HG02588 (cell line): Measurements from ENCODE around the gene CILP.

ENCODE experiments used
- ATAC-seq: cut with Tn5 transposase; IDR thresholded peaks from one replicate; pipeline ENCODE4 v1.9.1; 2021; ENCODE audit warnings: mild to moderate bottlenecking, moderate library complexity; ENCODE audit not compliant: unreplicated experiment

The CILP gene

DNA sequence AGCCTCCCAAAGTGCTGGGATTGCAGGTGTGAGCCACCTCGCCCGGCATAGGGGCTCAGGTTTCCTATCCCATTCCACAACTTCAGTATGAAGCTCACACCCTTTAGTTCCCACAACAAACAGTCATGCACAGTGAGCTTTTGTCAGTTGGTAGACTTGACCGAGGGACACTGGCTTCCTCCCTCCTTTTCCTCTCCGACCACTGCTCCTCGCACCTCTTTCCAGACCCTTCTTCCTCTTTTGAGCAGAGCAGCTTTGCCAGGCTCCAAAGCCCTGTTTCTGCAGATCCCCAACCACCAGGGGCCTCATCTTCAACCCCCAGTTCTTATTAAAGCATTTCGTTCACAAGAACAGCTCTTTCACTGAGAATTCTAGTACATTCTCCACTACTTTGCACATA lies 12.7 kb upstream of the CILP start:
- no peak for ATAC-seq

DNA sequence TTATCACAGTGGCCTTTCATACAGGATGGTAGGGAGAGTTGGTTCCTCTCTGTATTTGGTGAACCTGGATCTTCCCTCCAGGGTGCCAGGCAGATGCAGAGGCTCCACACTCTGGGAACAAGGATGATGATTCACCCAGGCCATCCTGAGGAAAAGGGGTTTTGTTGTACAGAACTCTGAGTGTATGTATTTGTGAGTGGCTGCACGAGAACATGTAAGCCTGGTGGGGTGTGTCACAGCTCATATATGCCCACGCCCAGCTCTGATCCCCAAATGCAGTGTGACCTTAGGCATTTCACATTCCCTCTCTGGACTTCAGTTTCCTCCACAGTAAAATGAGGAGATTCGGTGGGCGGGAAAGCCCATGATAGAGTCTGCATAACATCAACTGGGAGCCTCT lies 11.6 kb upstream of the CILP start:
- ATAC-seq: no peak

DNA sequence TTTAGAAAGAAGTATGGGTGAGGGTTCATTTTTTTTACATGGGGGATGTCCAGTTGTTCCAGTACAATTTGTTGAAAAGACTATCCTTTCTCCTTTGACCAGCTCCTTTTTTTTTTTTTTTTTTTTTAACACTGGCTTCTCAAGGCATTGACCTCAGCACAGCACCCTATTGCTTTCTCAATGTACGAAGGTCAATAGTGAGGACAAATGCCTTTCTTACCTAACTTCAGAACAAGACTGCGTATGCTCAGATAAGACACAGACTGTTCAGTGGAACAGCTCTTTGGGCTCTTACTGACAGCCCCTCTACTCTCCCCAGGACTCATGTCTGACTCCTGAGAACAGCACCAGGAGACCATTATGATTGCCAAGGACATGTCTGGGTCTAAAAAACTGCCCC lies 10.4 kb upstream of the CILP start:
- no peak for ATAC-seq

DNA sequence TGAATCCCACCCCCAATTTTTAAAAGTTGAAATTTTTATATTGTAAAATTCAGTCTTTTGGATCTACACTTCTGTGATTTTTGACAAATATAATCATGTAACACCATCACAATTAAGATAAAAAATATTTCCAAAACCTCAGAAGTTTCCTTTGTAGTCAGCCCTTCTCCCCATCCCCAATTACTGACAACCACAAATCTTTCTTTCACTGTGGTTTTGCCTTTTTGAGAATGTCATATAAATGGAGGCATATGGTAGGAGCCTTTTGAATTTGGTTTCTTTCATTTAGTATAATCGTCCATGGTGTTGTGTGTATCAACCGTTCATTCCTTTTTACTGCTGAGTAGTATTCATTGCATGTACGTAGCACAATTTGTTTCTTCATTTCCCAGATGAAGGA lies 7.9 kb upstream of the CILP start:
- no peak for ATAC-seq

DNA sequence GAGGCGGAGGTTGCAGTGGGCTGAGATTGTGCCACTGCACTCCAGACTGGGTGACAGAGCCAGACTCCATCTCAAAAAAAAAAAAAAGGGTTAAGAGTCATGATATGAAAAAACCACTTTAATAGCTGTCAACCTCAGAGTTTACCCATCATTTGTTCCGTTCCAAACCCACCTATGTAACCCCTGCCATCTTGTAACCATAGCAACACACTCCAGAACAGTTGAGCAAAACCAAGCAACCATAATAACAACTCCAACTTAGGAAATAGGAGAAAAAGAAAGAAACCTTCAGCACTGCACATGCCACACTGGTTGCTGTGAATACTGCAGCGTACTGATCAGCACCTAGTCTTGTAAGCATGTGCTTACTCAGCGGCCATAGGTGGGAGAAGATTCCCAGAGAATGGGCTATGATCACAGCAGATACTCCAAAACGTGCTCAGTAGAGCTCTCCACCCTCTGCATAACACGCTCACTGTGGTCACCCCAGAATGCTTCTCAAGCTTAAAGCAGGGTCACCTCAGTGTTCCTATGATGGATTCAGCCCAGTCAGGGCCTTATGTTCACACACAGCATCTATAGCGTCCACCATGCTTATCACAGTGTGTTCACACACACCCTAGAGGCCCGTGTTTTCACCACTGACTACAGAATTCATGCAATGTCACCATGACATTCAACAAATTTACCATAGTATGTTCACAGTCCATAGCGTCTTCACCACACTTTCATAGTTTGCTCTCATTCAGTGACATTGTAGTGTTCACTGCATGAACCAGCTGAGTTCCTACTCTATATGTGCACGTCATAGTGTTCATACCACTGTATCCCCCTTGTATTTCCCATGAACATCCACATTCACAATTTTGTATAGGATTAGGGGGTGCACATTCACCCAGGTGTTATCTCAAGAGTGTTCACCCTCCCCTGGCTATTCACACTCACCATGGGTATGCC lies 6.5 kb upstream of the CILP start:
- ATAC-seq: no peak

DNA sequence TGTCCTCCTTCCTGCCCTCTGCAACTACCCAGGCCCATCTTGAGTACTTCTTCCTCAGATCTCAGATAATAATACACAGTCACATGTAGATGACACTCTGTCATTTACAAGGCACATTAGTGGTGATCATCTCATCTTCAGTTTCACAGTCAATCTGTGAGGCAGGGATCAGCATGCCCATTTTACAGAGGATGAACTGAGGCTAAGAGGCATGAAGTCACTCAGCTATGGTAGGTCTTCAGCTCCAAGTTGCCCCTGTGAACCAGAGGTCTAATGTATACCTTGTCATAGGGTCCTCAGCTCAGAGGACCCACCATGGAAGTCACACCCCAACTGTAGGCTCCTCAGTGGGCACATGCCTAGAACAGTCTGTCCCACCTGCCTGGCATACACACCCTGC lies 4.2 kb upstream of the CILP start:
- ATAC-seq: no peak

DNA sequence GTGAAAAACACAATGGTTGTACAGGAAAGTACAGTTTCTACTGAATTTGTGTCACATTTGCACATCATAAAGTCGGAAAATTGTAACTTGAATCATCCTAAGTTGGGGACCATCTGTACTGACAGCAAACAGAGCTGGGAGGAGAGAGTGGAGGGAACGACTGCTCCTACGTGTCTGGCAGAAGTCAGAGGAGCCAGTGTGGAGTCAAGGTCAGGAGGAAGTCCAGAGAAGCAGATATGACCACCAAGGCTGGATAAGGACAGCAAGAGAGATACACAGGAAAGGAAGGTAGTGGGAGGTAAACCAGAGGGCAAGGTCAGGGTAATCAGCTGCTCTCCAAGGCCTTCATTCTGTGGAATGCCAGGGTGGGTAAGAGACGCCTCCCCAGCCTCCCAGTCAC lies 2.7 kb upstream of the CILP start:
- ATAC-seq: no peak

DNA sequence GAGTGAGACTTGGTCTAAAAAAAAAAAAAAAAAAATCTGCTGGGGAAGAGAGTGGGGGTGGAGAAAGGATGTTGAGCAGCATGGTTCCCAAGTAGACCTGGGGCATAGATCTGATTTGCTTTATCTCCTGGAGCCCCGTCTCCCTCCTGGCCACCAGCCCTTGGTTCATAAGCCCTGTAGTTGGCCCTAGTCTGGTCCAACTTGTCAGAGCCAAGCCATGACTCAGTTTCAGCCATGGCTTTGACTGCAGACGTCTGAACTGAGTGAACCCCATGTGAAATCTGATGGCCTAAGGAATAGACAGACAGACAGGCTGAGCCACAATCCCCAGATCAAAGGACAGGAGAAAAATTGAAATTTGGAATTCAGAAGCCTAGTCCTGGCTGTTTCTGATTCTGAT lies 2.0 kb upstream of the CILP start:
- no peak for ATAC-seq

DNA sequence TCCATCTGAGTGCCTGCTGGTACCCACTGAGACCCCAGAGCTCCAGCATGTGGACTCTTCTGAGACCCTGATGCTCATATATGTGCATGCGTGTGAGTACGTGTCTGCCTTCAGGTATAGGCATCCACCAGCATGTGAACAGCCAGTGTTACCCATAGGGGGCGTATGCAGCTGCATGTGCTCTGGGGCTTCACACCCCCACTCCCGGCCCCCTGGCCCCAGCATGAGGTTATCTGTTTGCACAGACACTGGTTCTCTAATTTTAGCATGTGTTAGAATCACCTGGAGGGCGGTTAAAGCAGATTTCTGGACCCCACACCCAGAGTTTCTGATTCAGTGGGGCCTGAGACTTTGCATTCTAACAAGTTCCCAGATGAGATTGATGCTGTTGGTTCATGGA lies 824 bp upstream of the CILP start:
- ATAC-seq: no peak

DNA sequence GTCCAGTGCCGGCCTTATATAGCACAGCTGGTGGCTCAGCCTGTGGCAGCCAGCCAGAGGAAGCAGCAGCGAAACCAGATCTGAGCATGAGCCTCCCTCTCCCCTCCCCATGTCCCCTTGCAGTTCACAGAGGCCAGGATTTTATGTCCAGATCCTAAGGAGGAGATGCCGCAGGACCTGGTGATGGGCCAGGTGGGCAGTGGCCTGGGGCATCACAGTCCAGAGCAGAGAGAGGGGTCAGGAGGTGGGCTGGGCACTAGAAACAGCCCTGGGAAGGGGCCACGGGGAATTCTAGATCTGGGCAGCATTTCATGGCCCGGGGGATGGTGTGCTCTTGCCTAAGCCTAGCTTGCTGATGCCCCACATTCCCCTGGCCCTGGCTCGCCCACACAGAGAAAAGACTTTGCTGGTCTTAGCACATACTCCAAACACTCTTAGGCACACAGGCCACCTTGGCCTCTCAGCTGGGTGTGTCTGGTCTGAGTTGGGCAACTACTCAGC lies 259 bp upstream of the CILP start:
- ATAC-seq: no peak

DNA sequence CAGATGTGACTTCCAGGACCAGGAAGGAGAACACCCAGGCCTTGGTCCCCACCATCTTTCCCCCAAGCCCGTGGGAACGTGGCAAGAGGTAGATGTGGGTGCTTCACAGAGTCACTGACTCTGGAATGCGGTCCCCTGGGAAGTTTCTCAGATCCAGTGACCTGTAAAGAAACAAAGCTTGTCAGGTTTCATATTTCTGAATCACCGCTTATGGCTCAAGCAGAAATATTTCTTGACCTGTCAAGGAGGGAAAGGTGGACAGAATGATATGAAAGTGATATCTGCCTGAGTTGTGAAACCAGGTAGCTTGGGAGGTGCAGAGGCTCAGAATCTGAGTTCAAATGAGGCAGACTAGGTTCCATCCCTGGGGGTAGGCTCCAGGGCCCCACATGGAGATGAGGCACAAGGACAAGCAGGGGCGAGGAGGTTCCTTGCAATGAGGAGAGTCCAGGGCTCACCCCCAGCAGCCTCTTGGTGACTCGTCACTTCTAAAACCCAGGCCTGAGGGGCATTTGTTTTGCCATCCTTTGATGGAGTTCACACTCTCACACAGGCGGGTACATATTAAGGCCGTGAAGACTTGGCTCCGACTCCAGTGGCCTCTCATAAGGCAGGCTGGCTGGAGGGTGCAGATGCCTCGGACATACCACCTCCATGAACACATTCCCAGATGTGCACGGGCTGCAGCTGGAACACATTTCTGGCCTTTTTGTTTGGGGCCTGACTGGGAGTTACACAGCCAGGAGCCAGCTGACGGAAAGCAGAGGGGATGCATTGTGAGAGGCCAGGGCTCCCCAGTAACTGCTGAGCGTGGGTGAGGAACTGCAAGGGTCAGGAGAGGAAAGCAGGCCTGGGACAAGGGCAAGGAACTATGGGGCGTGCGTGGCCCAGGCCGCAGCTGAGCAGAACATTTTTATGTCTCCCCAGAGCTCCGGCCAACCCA lies 1.3 kb downstream of the CILP start:
- no peak for ATAC-seq

DNA sequence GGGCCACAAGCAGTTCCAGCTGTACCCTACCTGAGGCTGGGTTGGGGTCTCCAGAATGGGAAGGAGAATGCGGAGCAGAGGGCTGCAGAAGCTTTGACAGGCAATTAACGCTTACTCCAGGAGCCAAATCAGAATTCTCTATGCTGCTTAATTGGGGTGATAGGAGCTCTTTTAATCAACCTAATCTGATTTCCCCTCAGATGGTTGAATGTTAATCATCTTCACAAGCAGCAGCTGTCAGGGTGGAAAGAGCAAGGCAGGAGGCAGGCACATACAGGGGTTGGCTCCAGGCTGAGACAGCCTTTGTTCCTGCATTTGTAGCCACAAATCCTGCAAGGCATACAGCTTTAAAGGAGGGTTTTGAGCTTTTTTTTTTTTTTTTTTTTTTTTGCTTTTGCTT lies 2.6 kb downstream of the CILP start:
- ATAC-seq: no peak

DNA sequence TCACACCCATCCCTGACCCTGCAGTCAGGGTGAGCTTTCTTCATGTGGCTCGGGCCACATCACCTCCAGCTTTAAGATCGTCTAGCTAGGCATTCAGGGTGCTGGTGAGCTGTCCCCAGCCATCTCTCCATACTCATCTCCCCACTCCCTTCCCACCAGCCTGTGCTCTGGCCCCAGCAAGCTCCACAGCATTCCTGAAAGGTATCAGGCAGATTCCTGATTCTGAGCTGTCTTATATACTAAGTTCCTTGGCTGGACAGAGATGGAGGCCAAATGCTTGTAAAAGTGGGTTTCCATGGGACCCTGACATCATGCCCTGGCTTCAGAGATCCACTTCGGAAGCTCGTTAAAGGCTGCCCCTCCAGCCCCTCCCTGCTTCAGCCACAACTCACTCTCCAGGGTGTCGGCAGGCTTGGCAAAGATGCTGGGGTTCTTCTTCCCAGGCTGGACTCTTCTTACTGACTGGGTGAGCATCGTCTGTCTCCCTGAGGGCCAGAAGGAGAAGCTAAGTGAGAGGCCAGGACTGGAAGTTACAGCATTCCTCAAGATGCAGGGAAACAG lies 3.9 kb downstream of the CILP start:
- no peak for ATAC-seq

DNA sequence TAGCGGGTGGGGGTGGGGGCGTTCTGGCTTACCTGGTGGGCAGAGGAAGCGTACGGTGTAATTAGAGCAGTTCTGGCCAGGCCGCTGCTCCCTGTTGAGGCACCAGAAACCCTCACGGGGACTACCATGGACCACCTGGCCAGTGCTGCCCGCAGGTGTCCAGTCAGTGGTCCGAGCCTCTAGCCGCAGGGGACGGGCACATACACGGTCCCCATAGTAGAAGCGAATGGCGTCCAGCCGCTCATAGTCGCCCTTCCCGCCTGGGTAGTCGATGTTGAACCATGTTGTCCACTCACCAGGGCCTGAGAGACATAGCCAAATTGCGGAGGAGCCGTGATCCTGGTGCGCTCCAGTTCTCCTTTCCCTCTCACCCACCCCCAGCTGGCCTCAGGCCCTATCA lies 4.5 kb downstream of the CILP start:
- no peak for ATAC-seq

DNA sequence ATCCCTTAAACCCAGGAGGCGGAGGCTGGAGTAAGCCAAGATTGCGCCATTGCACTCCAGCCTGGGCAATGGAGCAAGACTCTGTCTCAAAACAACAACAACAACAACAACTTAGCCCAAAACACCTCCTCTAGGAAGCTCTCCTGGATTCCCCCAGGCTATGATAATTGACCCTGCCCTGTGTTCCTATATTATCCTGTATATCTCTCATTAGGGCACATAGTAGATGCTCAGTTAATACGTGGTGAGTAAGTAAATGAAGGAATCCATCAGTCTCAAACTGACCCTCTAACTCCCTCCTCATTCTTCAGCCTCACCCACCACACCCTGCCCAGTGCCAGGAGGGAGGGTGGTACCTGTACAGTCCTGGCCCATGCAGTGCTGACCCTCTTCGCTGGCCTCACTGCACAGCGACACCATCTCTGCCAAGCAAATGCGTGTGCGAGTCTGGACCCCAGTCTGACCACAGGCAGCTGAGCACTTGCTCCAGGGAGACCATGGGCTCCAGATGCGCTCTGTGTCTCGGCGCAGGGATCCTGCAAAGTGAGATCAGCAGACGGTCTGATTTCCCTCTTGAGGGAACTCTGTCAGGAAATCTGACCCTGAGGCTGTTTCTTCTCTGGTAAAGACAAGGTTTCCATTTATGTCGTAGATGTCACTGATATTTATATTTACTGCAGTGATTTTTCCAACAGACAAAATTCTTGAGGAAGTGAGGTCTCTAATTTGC lies 6.2 kb downstream of the CILP start:
- no peak for ATAC-seq

DNA sequence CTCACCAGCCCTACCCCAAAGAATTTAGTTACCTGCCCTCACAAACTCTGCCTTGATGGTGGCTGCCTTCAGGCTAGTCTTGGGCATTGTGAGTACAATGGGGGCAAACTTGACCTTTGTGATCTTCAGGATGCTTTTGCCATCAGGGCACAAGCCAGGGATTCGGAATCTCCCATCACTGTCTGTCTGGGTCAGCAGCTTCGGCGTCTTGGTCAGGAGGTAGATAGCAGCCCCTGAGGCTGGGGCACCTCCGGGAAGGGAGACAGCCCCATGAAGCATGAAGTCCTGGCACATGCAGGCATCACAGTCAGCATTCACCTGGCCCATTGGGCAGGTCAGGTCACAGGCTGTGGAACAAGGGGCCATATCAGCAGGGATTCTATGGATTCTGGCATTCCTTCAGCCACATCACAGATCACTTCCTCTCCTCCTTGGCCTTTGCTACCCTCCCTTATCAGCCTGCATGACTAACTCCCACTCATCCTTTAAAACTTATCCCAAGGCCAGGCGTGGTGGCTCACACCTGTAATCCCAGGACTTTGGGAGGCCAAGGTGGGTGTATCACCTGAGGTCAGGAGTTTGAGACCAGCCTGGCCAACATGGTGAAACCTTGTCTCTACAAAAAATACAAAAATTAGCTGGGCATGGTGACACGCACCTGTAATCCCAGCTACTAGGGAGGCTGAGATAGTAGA lies 6.9 kb downstream of the CILP start:
- no peak for ATAC-seq

DNA sequence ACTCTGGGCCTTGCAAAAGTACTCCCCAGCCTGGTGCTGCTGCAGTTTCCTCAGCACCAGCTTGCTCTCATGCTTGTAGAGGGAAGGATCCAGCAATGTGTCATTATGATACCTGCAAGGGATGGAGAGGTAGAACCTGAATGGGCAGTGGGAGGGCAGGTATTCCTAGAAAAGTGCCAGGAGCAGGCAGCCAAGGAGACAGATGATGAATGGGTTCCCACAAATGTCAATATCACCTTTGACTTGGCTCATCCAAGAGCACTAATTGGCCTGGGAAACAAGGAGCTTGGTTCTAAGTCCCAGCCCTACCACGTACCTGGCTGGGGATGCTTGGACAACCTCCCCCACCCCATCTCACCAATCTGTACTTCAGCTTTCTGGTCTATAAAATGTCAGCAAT lies 9.4 kb downstream of the CILP start:
- ATAC-seq: no peak

DNA sequence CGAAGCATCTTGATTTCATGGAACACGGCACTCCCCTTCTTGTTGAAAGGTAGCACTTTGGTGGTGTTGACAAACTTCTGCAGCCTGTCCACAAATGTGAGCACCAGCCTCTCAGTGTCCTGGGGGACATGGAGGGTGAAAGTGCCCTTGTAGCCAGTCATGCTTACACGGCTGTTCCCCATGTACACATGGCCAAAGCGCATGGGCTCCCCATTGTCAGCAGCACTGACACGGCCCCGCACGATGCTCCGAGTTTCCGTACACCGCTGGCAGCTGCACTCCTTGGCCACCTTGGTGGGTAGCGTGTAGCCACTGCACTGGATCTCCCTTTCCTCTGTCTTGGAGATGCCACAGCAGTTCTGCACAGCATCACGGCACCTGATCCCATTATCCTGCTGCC lies 12.7 kb downstream of the CILP start:
- ATAC-seq: no peak

DNA sequence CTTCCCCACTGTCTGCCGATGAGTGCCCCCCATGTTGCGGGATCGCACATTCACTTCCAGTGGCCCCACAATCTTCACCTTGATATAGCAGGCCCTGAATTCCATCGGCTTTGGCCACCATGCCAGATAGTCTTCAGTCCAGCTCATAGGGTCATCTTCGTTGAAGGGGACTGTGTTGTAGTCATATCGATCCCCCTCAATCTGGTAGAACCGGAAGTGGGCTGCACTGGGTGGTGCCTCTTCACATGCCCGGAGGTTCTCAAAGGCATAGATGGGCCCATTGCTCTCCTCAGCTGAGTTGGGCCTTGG lies 14.0 kb downstream of the CILP start:
- no peak for ATAC-seq

DNA sequence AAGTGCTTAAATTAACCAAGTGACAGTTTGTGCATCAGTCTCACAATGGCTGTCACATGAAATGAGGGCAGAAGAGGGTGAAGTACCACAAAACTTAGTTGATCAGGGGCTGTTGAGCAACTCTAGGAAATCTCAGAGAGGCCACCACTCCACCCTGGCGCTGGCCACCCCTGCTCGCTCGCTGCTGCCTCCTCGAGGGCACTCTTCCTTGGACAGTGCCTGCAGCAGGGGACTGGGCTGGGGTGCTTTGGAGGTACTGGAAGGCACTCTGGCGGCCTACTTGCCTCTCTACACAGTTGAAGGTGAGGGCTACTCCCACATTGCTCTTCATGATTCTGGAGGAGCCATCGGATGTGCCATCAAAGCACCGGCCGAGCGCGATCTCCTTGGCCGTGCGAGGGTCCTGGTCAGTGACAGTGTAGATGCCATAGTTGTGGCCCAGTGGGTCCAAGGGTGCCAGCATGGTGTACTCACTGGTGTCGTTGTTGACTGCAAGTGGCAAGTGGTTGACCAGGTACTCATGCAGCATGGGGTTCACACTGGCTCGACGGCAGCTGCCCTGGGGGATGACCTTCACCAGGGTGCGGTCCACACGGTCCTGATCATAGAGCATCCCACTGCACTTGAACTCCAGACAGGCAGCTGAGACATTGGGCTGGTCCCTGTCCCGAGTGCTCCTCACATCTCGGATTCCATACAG lies 14.5 kb downstream of the CILP start:
- ATAC-seq: no peak
